ENCODE measurements around the gene YKT6.

DNA sequence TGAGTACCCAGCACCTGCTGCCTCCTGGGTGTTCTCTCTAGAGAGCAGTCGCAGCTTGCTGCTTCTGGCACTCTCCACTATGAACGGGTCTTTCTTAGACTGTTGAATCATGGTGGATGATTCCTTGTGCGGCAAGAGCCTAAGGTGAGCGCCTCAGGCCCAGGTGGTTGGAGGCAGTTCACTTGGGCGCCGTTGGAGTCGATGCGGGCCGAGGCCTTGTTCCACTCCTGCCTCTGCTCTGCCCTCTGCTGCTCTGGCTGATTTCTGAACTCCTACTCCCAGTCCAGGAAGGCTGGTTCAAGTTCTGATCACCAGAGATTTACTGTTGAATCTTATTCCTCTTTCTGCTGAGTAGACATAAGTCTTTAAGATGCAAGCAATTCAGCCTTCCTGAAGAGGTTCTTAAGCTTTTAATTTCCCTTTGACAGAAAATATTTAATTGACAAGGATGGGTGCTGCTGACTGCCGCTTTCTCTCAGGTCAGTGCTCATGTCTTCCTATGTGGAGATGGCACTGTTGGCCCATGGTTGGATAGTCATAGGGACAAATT lies 10.4 kb downstream of the YKT6 start:
- TF ChIP-seq, protein P1, sequence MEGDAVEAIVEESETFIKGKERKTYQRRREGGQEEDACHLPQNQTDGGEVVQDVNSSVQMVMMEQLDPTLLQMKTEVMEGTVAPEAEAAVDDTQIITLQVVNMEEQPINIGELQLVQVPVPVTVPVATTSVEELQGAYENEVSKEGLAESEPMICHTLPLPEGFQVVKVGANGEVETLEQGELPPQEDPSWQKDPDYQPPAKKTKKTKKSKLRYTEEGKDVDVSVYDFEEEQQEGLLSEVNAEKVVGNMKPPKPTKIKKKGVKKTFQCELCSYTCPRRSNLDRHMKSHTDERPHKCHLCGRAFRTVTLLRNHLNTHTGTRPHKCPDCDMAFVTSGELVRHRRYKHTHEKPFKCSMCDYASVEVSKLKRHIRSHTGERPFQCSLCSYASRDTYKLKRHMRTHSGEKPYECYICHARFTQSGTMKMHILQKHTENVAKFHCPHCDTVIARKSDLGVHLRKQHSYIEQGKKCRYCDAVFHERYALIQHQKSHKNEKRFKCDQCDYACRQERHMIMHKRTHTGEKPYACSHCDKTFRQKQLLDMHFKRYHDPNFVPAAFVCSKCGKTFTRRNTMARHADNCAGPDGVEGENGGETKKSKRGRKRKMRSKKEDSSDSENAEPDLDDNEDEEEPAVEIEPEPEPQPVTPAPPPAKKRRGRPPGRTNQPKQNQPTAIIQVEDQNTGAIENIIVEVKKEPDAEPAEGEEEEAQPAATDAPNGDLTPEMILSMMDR (IDR thresholded peaks at IDR 0.05), result no peak
- TF ChIP-seq POLR2A (IDR thresholded peaks at IDR 0.05), result no peak

Measured in thyroid gland (tissue), 4 donors.